RWPE1 (cell line): Measurements from ENCODE around the gene SMARCAL1.

ENCODE experiments used
- CTCF ChIA-PET: fragments of 350-600 bp; sonication (Branson Sonifier 250); formaldehyde crosslinking; extraction: SDS; loops from one replicate; lab custom pipeline; 2021; lab: Yijun Ruan, JAX
- POLR2A ChIA-PET: fragments of 400-600 bp; formaldehyde crosslinking; extraction: SDS; loops from one replicate; lab custom pipeline; 2020; ENCODE audit warnings: antibody characterized with exemption; ENCODE audit not compliant: low non-redundant PET; lab: Yijun Ruan, JAX
- DNase-seq: peaks from one replicate; pipeline ENCODE4 v3.0.0; 2012; ENCODE audit warnings: low spot score
- H3K27ac ChIP-seq: fragments of 450-650 bp; 2 replicates; pipeline ENCODE4 v1.5.1; 2017
- TF ChIP-seq, protein P1 (sequence below): fragments of 450-650 bp; conservative IDR thresholded peaks from 2 replicates; pipeline ENCODE4 v1.5.1; 2017; ENCODE audit warnings: low read depth, mild to moderate bottlenecking

Gene SMARCAL1

DNA sequence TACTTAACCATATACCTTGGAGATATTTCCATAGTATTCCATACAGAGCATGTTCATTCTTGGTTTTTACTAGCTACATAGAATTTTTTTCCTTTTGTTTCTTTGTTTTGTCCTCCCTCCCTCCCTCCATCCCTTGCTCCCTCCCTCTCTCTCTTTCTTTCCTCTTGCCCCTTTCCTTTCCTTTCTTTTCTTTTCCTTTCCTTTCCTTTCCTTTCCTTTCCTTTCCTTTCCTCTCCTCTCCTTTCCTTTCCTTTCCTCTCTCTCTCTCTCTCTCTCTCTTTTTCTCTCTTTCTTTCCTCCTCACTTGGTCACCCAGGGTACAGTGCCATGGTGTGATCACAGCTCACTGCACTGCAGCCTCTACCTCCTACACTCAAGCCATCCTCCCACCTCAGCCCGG is 114.7 kb downstream of the SMARCAL1 start:
- POLR2A ChIA-PET, result no interaction called here
- CTCF ChIA-PET, result interaction anchor here (2.1 kb wide), 1 partner anchor 9 kb away, joined by 5 read pairs; no protein-coding TSS in a partner anchor
- no peak overlapping the region for H3K27ac ChIP-seq
- TF ChIP-seq, protein P1, sequence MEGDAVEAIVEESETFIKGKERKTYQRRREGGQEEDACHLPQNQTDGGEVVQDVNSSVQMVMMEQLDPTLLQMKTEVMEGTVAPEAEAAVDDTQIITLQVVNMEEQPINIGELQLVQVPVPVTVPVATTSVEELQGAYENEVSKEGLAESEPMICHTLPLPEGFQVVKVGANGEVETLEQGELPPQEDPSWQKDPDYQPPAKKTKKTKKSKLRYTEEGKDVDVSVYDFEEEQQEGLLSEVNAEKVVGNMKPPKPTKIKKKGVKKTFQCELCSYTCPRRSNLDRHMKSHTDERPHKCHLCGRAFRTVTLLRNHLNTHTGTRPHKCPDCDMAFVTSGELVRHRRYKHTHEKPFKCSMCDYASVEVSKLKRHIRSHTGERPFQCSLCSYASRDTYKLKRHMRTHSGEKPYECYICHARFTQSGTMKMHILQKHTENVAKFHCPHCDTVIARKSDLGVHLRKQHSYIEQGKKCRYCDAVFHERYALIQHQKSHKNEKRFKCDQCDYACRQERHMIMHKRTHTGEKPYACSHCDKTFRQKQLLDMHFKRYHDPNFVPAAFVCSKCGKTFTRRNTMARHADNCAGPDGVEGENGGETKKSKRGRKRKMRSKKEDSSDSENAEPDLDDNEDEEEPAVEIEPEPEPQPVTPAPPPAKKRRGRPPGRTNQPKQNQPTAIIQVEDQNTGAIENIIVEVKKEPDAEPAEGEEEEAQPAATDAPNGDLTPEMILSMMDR, result no peak
- DNase-seq, result no peak

DNA sequence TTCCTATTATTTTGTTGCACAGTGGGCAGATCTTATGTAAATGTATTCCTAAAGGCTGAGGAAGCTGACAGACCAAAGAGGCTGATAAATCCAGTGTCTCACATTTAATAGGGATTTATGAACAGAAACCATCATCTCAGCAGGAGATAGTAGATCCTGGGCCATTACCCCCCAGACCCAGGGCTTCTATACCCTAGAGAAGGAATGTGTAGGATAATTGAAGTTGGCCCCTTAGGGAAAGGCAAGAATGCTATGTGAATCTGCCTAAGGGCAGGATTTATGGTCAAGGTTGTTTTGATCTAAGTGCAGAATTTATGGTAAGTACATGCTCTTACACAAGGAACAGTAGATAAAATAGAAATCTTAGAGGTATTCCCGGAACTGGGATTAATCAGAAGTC is 115.3 kb downstream of the SMARCAL1 start:
- CTCF ChIA-PET, result no interaction called here

GRCh38 chr2:216532562-216532961 is 120.3 kb downstream of the SMARCAL1 start:
- H3K27ac ChIP-seq, result no peak overlapping the region
- ChIA-PET POLR2A (interaction anchor here (0.7 kb wide), 1 partner anchor 19 kb away, joined by 3 read pairs; no protein-coding TSS in a partner anchor), CTCF (interaction anchor here (2.0 kb wide), 1 partner anchor 14 kb away, joined by 8 read pairs; no protein-coding TSS in a partner anchor)
- TF ChIP-seq, protein P1, result no peak
- no peak for DNase-seq

More for the DNA sequence above, 115.3 kb downstream of the SMARCAL1 start:
- POLR2A ChIA-PET, result no interaction called here
- TF ChIP-seq, protein P1, result no peak
- DNase-seq, result no peak
- H3K27ac ChIP-seq, result no peak overlapping the region
